ENCODE measurements around the gene HFE.
"Not testable (repeated sequence)": the region's sequence is repeated elsewhere in the genome, so short reads cannot be mapped to it uniquely, and the experiment has no call there.

Gene HFE

GRCh38 chr6:26087284-26088115 lies at the start of gene HFE:
Gene HFE (plus strand): TSS chr6:26087429. CDS start chr6:26087441, 12 bp downstream.
- peak; percentile 61 for DNase-seq (ENCODE audit: low spot score)

GRCh38 chr6:26041946-26042345 lies 45.3 kb upstream of the HFE start:
- no peak for DNase-seq (ENCODE audit: low spot score)

- no peak for DNase-seq (ENCODE audit: low spot score)
Observed at GRCh38 chr6:26043384-26044139, 43.7 kb upstream of the HFE start.

- DNase-seq (ENCODE audit: low spot score) = no peak
Observed at GRCh38 chr6:26044140-26045064, 42.8 kb upstream of the HFE start.

GRCh38 chr6:26045065-26045927 lies 41.9 kb upstream of the HFE start:
- no peak for DNase-seq (ENCODE audit: low spot score)

GRCh38 chr6:26045928-26046368 lies 41.3 kb upstream of the HFE start:
- no peak for DNase-seq (ENCODE audit: low spot score)

- not testable (repeated sequence) for DNase-seq (ENCODE audit: low spot score)
Observed at GRCh38 chr6:26047329-26047728, 39.9 kb upstream of the HFE start.

GRCh38 chr6:26048590-26048989 lies 38.6 kb upstream of the HFE start:
- no peak for DNase-seq (ENCODE audit: low spot score)

- DNase-seq (ENCODE audit: low spot score) = no peak
Observed at GRCh38 chr6:26051665-26052310, 35.4 kb upstream of the HFE start.

GRCh38 chr6:26052762-26053250 lies 34.4 kb upstream of the HFE start:
- DNase-seq (ENCODE audit: low spot score) = not testable (repeated sequence)

GRCh38 chr6:26053992-26054780 lies 33.0 kb upstream of the HFE start:
- no peak for DNase-seq (ENCODE audit: low spot score)

GRCh38 chr6:26054781-26055718 lies 32.2 kb upstream of the HFE start:
- DNase-seq (ENCODE audit: low spot score) = peak; percentile 76

GRCh38 chr6:26055719-26056582 lies 31.3 kb upstream of the HFE start:
- peak; percentile 86 for DNase-seq (ENCODE audit: low spot score)

GRCh38 chr6:26056583-26057350 lies 30.5 kb upstream of the HFE start:
- no peak for DNase-seq (ENCODE audit: low spot score)

- no peak for DNase-seq (ENCODE audit: low spot score)
Observed at GRCh38 chr6:26057899-26058298, 29.3 kb upstream of the HFE start.

GRCh38 chr6:26058477-26059033 lies 28.7 kb upstream of the HFE start:
- DNase-seq (ENCODE audit: low spot score) = not testable (repeated sequence)

Data from iPS-NIHi11 (cell line).